ENCODE measurements around the gene PPIE.

PPIE gene

GRCh38 chr1:39808784-39809517, 70.3 kb downstream of the PPIE start:
- DNase-seq (ENCODE audit: low spot score), result no peak

GRCh38 chr1:39812913-39813312, 74.2 kb downstream of the PPIE start:
- no peak for DNase-seq (ENCODE audit: low spot score)

All from NAMALWA (cell line).